Ishikawa (cell line): Measurements from ENCODE around the gene SPG11.

Experiments
- CEBPB ChIP-seq: IDR thresholded peaks from 2 replicates; pipeline ENCODE4 v1.6.1; 2012
- CREB1 ChIP-seq: IDR thresholded peaks from 2 replicates; pipeline ENCODE4 v1.6.1; 2012; ENCODE audit warnings: low read depth
- EGR1 ChIP-seq: IDR thresholded peaks from 2 replicates; pipeline ENCODE4 v1.6.1; 2012
- EP300 ChIP-seq: IDR thresholded peaks from 2 replicates; pipeline ENCODE4 v1.6.1; 2012; ENCODE audit warnings: borderline replicate concordance
- FOXM1 ChIP-seq: IDR thresholded peaks from 2 replicates; pipeline ENCODE4 v1.6.1; 2012; ENCODE audit warnings: low read depth, borderline replicate concordance
- NFIC ChIP-seq: IDR thresholded peaks from 2 replicates; pipeline ENCODE4 v1.6.1; 2012
- RAD21 ChIP-seq: IDR thresholded peaks from 2 replicates; pipeline ENCODE4 v1.6.1; 2012; ENCODE audit warnings: low read depth
- REST ChIP-seq: IDR thresholded peaks from 2 replicates; pipeline ENCODE4 v1.6.1; 2012; ENCODE audit warnings: low read depth, mild to moderate bottlenecking
- TAF1 ChIP-seq: IDR thresholded peaks from 2 replicates; pipeline ENCODE4 v1.6.1; 2012; ENCODE audit warnings: low read depth, mild to moderate bottlenecking
- TF ChIP-seq, protein P1 (sequence below): IDR thresholded peaks from 2 replicates; pipeline ENCODE4 v1.6.1; 2012

DNA sequence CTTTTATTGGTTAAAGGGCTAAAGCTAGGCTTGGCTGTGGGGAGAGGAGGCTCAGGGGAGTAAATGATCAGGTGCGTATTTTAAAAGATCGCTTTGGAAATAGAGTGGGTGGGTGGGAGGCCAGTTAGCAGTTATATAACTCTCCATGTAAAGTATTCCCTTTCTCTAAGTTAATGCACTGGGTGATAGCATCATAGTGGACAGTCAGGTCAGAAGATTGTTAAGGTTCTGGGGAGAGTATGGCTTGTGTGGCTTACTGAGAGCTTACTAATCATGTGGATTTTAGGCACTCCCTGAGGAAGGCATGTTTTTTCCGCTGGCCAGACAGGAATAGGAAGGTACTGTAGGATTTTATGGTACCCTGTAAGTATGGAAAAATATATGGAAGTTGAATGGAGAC is 132.8 kb downstream of the SPG11 start:
- TF ChIP-seq REST (no peak), TAF1 (no peak), EP300 (no peak), CEBPB (no peak), CREB1 (no peak), EGR1 (no peak), NFIC (no peak), RAD21 (no peak), FOXM1 (no peak)
- TF ChIP-seq, protein P1, sequence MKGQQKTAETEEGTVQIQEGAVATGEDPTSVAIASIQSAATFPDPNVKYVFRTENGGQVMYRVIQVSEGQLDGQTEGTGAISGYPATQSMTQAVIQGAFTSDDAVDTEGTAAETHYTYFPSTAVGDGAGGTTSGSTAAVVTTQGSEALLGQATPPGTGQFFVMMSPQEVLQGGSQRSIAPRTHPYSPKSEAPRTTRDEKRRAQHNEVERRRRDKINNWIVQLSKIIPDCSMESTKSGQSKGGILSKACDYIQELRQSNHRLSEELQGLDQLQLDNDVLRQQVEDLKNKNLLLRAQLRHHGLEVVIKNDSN, result no peak
